Measurements from ENCODE around the gene MAML1.

The MAML1 gene

GRCh38 chr5:179747811-179748210, 15.2 kb downstream of the MAML1 start:
- POLR2A ChIA-PET, result no interaction called here
- CTCF ChIA-PET, result no interaction called here

GRCh38 chr5:179749857-179750508, 17.4 kb downstream of the MAML1 start:
- Histone ChIP-seq H3K4me1 (ENCODE audit: control extremely low read depth in 1 of 4, control insufficient read depth in 4 of 4, insufficient read depth in 4 of 4, low read length in 3 of 4) (peaks cover 0 to 4% (median 0%) of the 10 kb centered on the region in 4 experiments), H3K36me3 (ENCODE audit: control insufficient read depth in 4 of 4, insufficient read depth in 4 of 4, low read length in 3 of 4) (peaks cover 2 to 21% (median 17%) of the 10 kb centered on the region in 4 experiments), H3K4me3 (ENCODE audit: control insufficient read depth in 1 of 7, extremely low read depth in 1 of 7, insufficient read depth in 4 of 7, low read depth in 2 of 7, low read length in 6 of 7) (no peak overlapping the region), H3K27ac (ENCODE audit: insufficient read depth in 1 of 2, low read depth in 1 of 2, low read length in 2 of 2, poor library complexity in 1 of 2, severe bottlenecking in 2 of 2) (no peak overlapping the region), H3K9me3 (ENCODE audit: control extremely low read depth in 1 of 5, control insufficient read depth in 4 of 5, insufficient read depth in 2 of 5, low read depth in 1 of 5, low read length in 4 of 5) (no peaks in the 10 kb centered on the region), H3K27me3 (replicated peaks in 2 of 5; ENCODE audit: control insufficient read depth in 4 of 5, insufficient read depth in 5 of 5, low read length in 4 of 5) (no peaks in the 10 kb centered on the region)
- no peak for DNase-seq
- WGBS (ENCODE audit: insufficient coverage), result 97% methylated on average over 5 of the region's 8 CpGs
- POLR2A ChIA-PET, result no interaction called here
- CTCF ChIA-PET, result interaction anchor here (1.2 to 1.6 kb wide), 4 partner anchors 10 to 82 kb away, joined by 3 to 12 read pairs (median 7); no protein-coding TSS in a partner anchor

More at GRCh38 chr5:179747811-179748210, 15.2 kb downstream of the MAML1 start:
- Histone ChIP-seq H3K9me3 (ENCODE audit: control extremely low read depth in 1 of 5, control insufficient read depth in 4 of 5, insufficient read depth in 2 of 5, low read depth in 1 of 5, low read length in 4 of 5) (no peaks in the 10 kb centered on the region), H3K27ac (ENCODE audit: insufficient read depth in 1 of 2, low read depth in 1 of 2, low read length in 2 of 2, poor library complexity in 1 of 2, severe bottlenecking in 2 of 2) (no peak overlapping the region), H3K36me3 (ENCODE audit: control insufficient read depth in 4 of 4, insufficient read depth in 4 of 4, low read length in 3 of 4) (peaks cover 2 to 19% (median 15%) of the 10 kb centered on the region in 4 experiments), H3K27me3 (replicated peaks in 2 of 5; ENCODE audit: control insufficient read depth in 4 of 5, insufficient read depth in 5 of 5, low read length in 4 of 5) (no peaks in the 10 kb centered on the region), H3K4me3 (ENCODE audit: control insufficient read depth in 1 of 7, extremely low read depth in 1 of 7, insufficient read depth in 4 of 7, low read depth in 2 of 7, low read length in 6 of 7) (no peak overlapping the region), H3K4me1 (ENCODE audit: control extremely low read depth in 1 of 4, control insufficient read depth in 4 of 4, insufficient read depth in 4 of 4, low read length in 3 of 4) (no peaks in the 10 kb centered on the region)
- DNase-seq, result no peak
- WGBS (ENCODE audit: insufficient coverage), result 92% methylated on average over 2 of the region's 3 CpGs

- Histone ChIP-seq H3K27me3 (replicated peaks in 2 of 5; ENCODE audit: control insufficient read depth in 4 of 5, insufficient read depth in 5 of 5, low read length in 4 of 5) (no peaks in the 10 kb centered on the region), H3K27ac (ENCODE audit: insufficient read depth in 1 of 2, low read depth in 1 of 2, low read length in 2 of 2, poor library complexity in 1 of 2, severe bottlenecking in 2 of 2) (no peak overlapping the region), H3K4me3 (ENCODE audit: control insufficient read depth in 1 of 7, extremely low read depth in 1 of 7, insufficient read depth in 4 of 7, low read depth in 2 of 7, low read length in 6 of 7) (no peak overlapping the region), H3K4me1 (ENCODE audit: control extremely low read depth in 1 of 4, control insufficient read depth in 4 of 4, insufficient read depth in 4 of 4, low read length in 3 of 4) (peaks cover 0 to 4% (median 1%) of the 10 kb centered on the region in 4 experiments), H3K9me3 (ENCODE audit: control extremely low read depth in 1 of 5, control insufficient read depth in 4 of 5, insufficient read depth in 2 of 5, low read depth in 1 of 5, low read length in 4 of 5) (no peaks in the 10 kb centered on the region), H3K36me3 (ENCODE audit: control insufficient read depth in 4 of 4, insufficient read depth in 4 of 4, low read length in 3 of 4) (peaks cover 2 to 21% (median 14%) of the 10 kb centered on the region in 4 experiments)
- DNase-seq, result no peak
- ChIA-PET CTCF (interaction anchor here (1.1 to 4.4 kb wide), 5 partner anchors 10 to 83 kb away, joined by 3 to 26 read pairs (median 5); no protein-coding TSS in a partner anchor), POLR2A (no interaction called here)
- 100% methylated on average over 5 of the region's 5 CpGs for WGBS (ENCODE audit: insufficient coverage)
Observed at GRCh38 chr5:179753971-179754370, 21.3 kb downstream of the MAML1 start.

- H3K9me3 ChIP-seq (ENCODE audit: control extremely low read depth in 1 of 5, control insufficient read depth in 4 of 5, insufficient read depth in 2 of 5, low read depth in 1 of 5, low read length in 4 of 5), result no peaks in the 10 kb centered on the region
- ChIA-PET POLR2A (interaction anchor here (0.6 kb wide), 1 partner anchor 27 kb away, joined by 3 read pairs; no protein-coding TSS in a partner anchor), CTCF (interaction anchor here (1.2 to 4.4 kb wide), 7 partner anchors 9 to 82 kb away, joined by 3 to 26 read pairs (median 3); partner anchors contain the start of gene MAML1)
- peaks cover 2 to 17% (median 9%) of the 10 kb centered on the region in 4 experiments for H3K36me3 ChIP-seq (ENCODE audit: control insufficient read depth in 4 of 4, insufficient read depth in 4 of 4, low read length in 3 of 4)
- no peak overlapping the region for H3K4me3 ChIP-seq (ENCODE audit: control insufficient read depth in 1 of 7, extremely low read depth in 1 of 7, insufficient read depth in 4 of 7, low read depth in 2 of 7, low read length in 6 of 7)
- H3K4me1 ChIP-seq (ENCODE audit: control extremely low read depth in 1 of 4, control insufficient read depth in 4 of 4, insufficient read depth in 4 of 4, low read length in 3 of 4), result peaks cover 2 to 12% (median 7%) of the 10 kb centered on the region in 4 experiments
- no peaks in the 10 kb centered on the region for H3K27me3 ChIP-seq (replicated peaks in 2 of 5; ENCODE audit: control insufficient read depth in 4 of 5, insufficient read depth in 5 of 5, low read length in 4 of 5)
- WGBS (ENCODE audit: insufficient coverage), result 82% methylated on average over 1 of the region's 2 CpGs
- H3K27ac ChIP-seq (ENCODE audit: insufficient read depth in 1 of 2, low read depth in 1 of 2, low read length in 2 of 2, poor library complexity in 1 of 2, severe bottlenecking in 2 of 2), result no peak overlapping the region
- no peak for DNase-seq
Observed at GRCh38 chr5:179755022-179755421, 22.4 kb downstream of the MAML1 start.

- peaks cover 7 to 42% (median 33%) of the 10 kb centered on the region in 4 experiments for H3K4me1 ChIP-seq (ENCODE audit: control extremely low read depth in 1 of 4, control insufficient read depth in 4 of 4, insufficient read depth in 4 of 4, low read length in 3 of 4)
- DNase-seq, result no peak
- no peaks in the 10 kb centered on the region for H3K9me3 ChIP-seq (ENCODE audit: control extremely low read depth in 1 of 5, control insufficient read depth in 4 of 5, insufficient read depth in 2 of 5, low read depth in 1 of 5, low read length in 4 of 5)
- CTCF ChIA-PET, result interaction anchor here (1.1 kb wide), 2 partner anchors 35 to 38 kb away, joined by 4 read pairs; partner anchors contain the start of gene LTC4S
- peaks cover 0 to 10% (median 2%) of the 10 kb centered on the region in 4 experiments for H3K36me3 ChIP-seq (ENCODE audit: control insufficient read depth in 4 of 4, insufficient read depth in 4 of 4, low read length in 3 of 4)
- H3K27ac ChIP-seq (ENCODE audit: insufficient read depth in 1 of 2, low read depth in 1 of 2, low read length in 2 of 2, poor library complexity in 1 of 2, severe bottlenecking in 2 of 2), result no peak overlapping the region
- POLR2A ChIA-PET, result no interaction called here
- 98% methylated on average over 8 of the region's 8 CpGs for WGBS (ENCODE audit: insufficient coverage)
- no peak overlapping the region for H3K4me3 ChIP-seq (ENCODE audit: control insufficient read depth in 1 of 7, extremely low read depth in 1 of 7, insufficient read depth in 4 of 7, low read depth in 2 of 7, low read length in 6 of 7)
- no peaks in the 10 kb centered on the region for H3K27me3 ChIP-seq (replicated peaks in 2 of 5; ENCODE audit: control insufficient read depth in 4 of 5, insufficient read depth in 5 of 5, low read length in 4 of 5)
Observed at GRCh38 chr5:179758955-179759354, 26.3 kb downstream of the MAML1 start.

GRCh38 chr5:179759581-179760551, 27.2 kb downstream of the MAML1 start:
- CTCF ChIA-PET, result interaction anchor here (1.0 to 12.6 kb wide), 5 partner anchors 10 to 28 kb away, joined by 3 to 139 read pairs (median 12); no protein-coding TSS in a partner anchor
- 96% methylated on average over 5 of the region's 9 CpGs for WGBS (ENCODE audit: insufficient coverage)

More at GRCh38 chr5:179759581-179760551, 27.2 kb downstream of the MAML1 start:
- Histone ChIP-seq H3K27ac (ENCODE audit: insufficient read depth in 1 of 2, low read depth in 1 of 2, low read length in 2 of 2, poor library complexity in 1 of 2, severe bottlenecking in 2 of 2) (peak overlapping the region in 1 of 2 experiments; percentile 55), H3K4me3 (ENCODE audit: control insufficient read depth in 1 of 7, extremely low read depth in 1 of 7, insufficient read depth in 4 of 7, low read depth in 2 of 7, low read length in 6 of 7) (no peak overlapping the region), H3K36me3 (ENCODE audit: control insufficient read depth in 4 of 4, insufficient read depth in 4 of 4, low read length in 3 of 4) (peaks cover 0 to 11% (median under 1%) of the 10 kb centered on the region in 4 experiments), H3K4me1 (ENCODE audit: control extremely low read depth in 1 of 4, control insufficient read depth in 4 of 4, insufficient read depth in 4 of 4, low read length in 3 of 4) (peaks cover 7 to 41% (median 34%) of the 10 kb centered on the region in 4 experiments), H3K9me3 (ENCODE audit: control extremely low read depth in 1 of 5, control insufficient read depth in 4 of 5, insufficient read depth in 2 of 5, low read depth in 1 of 5, low read length in 4 of 5) (no peaks in the 10 kb centered on the region), H3K27me3 (replicated peaks in 2 of 5; ENCODE audit: control insufficient read depth in 4 of 5, insufficient read depth in 5 of 5, low read length in 4 of 5) (no peaks in the 10 kb centered on the region)
- POLR2A ChIA-PET, result no interaction called here
- DNase-seq, result no peak
